ENCODE measurements around the gene IFI27L1.

GRCh38 chr14:94104731-94105130 is 23.6 kb downstream of the IFI27L1 start:
- no peak for TF ChIP-seq POLR2A (IDR thresholded peaks at IDR 0.05; ENCODE audit: low read depth, low read length)
- TF ChIP-seq POLR2AphosphoS5 (IDR thresholded peaks at IDR 0.05; ENCODE audit: low read depth, low read length) = no peak
